ENCODE measurements around the gene PHF21A.

The PHF21A gene

GRCh38 chr11:46090375-46090774 lies 30.9 kb downstream of the PHF21A start:
- H3K9ac ChIP-seq (ENCODE audit: low read depth in 1 of 2, low read length in 2 of 2), result no peak overlapping the region
- H3K36me3 ChIP-seq (ENCODE audit: control insufficient read depth in 1 of 2, insufficient read depth in 2 of 2, low read length in 2 of 2), result peaks cover 0 to 3% of the 10 kb centered on the region in 2 donors
- H3K9me3 ChIP-seq (ENCODE audit: control insufficient read depth in 1 of 2, low read length in 2 of 2), result no peaks in the 10 kb centered on the region
- no peak overlapping the region for H3K27ac ChIP-seq (ENCODE audit: low read depth, low read length)
- no peaks in the 10 kb centered on the region for H3K4me1 ChIP-seq (ENCODE audit: control insufficient read depth in 1 of 2, insufficient read depth in 2 of 2, low read length in 2 of 2)
- H3K27me3 ChIP-seq (ENCODE audit: control insufficient read depth in 1 of 2, insufficient read depth in 2 of 2, low read length in 2 of 2), result no peaks in the 10 kb centered on the region
- H3K4me3 ChIP-seq (ENCODE audit: low read depth in 1 of 2, low read length in 2 of 2), result no peak overlapping the region

- H3K27ac ChIP-seq (ENCODE audit: low read depth, low read length), result no peak overlapping the region
- H3K9me3 ChIP-seq (ENCODE audit: control insufficient read depth in 1 of 2, low read length in 2 of 2), result no peaks in the 10 kb centered on the region
- no peak overlapping the region for H3K4me3 ChIP-seq (ENCODE audit: low read depth in 1 of 2, low read length in 2 of 2)
- peaks cover 3 to 7% of the 10 kb centered on the region in 2 donors for H3K36me3 ChIP-seq (ENCODE audit: control insufficient read depth in 1 of 2, insufficient read depth in 2 of 2, low read length in 2 of 2)
- H3K4me1 ChIP-seq (ENCODE audit: control insufficient read depth in 1 of 2, insufficient read depth in 2 of 2, low read length in 2 of 2), result no peaks in the 10 kb centered on the region
- H3K27me3 ChIP-seq (ENCODE audit: control insufficient read depth in 1 of 2, insufficient read depth in 2 of 2, low read length in 2 of 2), result no peaks in the 10 kb centered on the region
- H3K9ac ChIP-seq (ENCODE audit: low read depth in 1 of 2, low read length in 2 of 2), result no peak overlapping the region
Observed at GRCh38 chr11:46079662-46080061, 41.6 kb downstream of the PHF21A start.

- Histone ChIP-seq H3K36me3 (ENCODE audit: control insufficient read depth in 1 of 2, insufficient read depth in 2 of 2, low read length in 2 of 2) (peaks cover 0 to 3% of the 10 kb centered on the region in 2 donors), H3K9ac (ENCODE audit: low read depth in 1 of 2, low read length in 2 of 2) (no peak overlapping the region), H3K4me3 (ENCODE audit: low read depth in 1 of 2, low read length in 2 of 2) (no peak overlapping the region), H3K9me3 (ENCODE audit: control insufficient read depth in 1 of 2, low read length in 2 of 2) (no peaks in the 10 kb centered on the region), H3K4me1 (ENCODE audit: control insufficient read depth in 1 of 2, insufficient read depth in 2 of 2, low read length in 2 of 2) (no peaks in the 10 kb centered on the region), H3K27me3 (ENCODE audit: control insufficient read depth in 1 of 2, insufficient read depth in 2 of 2, low read length in 2 of 2) (no peaks in the 10 kb centered on the region), H3K27ac (ENCODE audit: low read depth, low read length) (no peak overlapping the region)
Observed at GRCh38 chr11:46075928-46076327, 45.3 kb downstream of the PHF21A start.

- Histone ChIP-seq H3K36me3 (ENCODE audit: control insufficient read depth in 1 of 2, insufficient read depth in 2 of 2, low read length in 2 of 2) (peaks cover 0 to 3% of the 10 kb centered on the region in 2 donors), H3K27me3 (ENCODE audit: control insufficient read depth in 1 of 2, insufficient read depth in 2 of 2, low read length in 2 of 2) (no peaks in the 10 kb centered on the region), H3K9me3 (ENCODE audit: control insufficient read depth in 1 of 2, low read length in 2 of 2) (no peaks in the 10 kb centered on the region), H3K4me1 (ENCODE audit: control insufficient read depth in 1 of 2, insufficient read depth in 2 of 2, low read length in 2 of 2) (no peaks in the 10 kb centered on the region), H3K27ac (ENCODE audit: low read depth, low read length) (no peak overlapping the region), H3K4me3 (ENCODE audit: low read depth in 1 of 2, low read length in 2 of 2) (no peak overlapping the region), H3K9ac (ENCODE audit: low read depth in 1 of 2, low read length in 2 of 2) (no peak overlapping the region)
Observed at GRCh38 chr11:46075168-46075567, 46.1 kb downstream of the PHF21A start.

- Histone ChIP-seq H3K9me3 (ENCODE audit: control insufficient read depth in 1 of 2, low read length in 2 of 2) (no peaks in the 10 kb centered on the region), H3K4me1 (ENCODE audit: control insufficient read depth in 1 of 2, insufficient read depth in 2 of 2, low read length in 2 of 2) (no peaks in the 10 kb centered on the region), H3K36me3 (ENCODE audit: control insufficient read depth in 1 of 2, insufficient read depth in 2 of 2, low read length in 2 of 2) (peaks cover 0 to 3% of the 10 kb centered on the region in 2 donors)
Observed at GRCh38 chr11:46073632-46074031, 47.6 kb downstream of the PHF21A start.

GRCh38 chr11:46072172-46072964 lies 48.9 kb downstream of the PHF21A start:
- Histone ChIP-seq H3K27ac (ENCODE audit: low read depth, low read length) (no peak overlapping the region), H3K4me3 (ENCODE audit: low read depth in 1 of 2, low read length in 2 of 2) (no peak overlapping the region), H3K27me3 (ENCODE audit: control insufficient read depth in 1 of 2, insufficient read depth in 2 of 2, low read length in 2 of 2) (no peaks in the 10 kb centered on the region), H3K9ac (ENCODE audit: low read depth in 1 of 2, low read length in 2 of 2) (no peak overlapping the region), H3K4me1 (ENCODE audit: control insufficient read depth in 1 of 2, insufficient read depth in 2 of 2, low read length in 2 of 2) (no peaks in the 10 kb centered on the region), H3K36me3 (ENCODE audit: control insufficient read depth in 1 of 2, insufficient read depth in 2 of 2, low read length in 2 of 2) (peaks cover 3 to 6% of the 10 kb centered on the region in 2 donors), H3K9me3 (ENCODE audit: control insufficient read depth in 1 of 2, low read length in 2 of 2) (no peaks in the 10 kb centered on the region)

More at GRCh38 chr11:46073632-46074031, 47.6 kb downstream of the PHF21A start:
- Histone ChIP-seq H3K27me3 (ENCODE audit: control insufficient read depth in 1 of 2, insufficient read depth in 2 of 2, low read length in 2 of 2) (no peaks in the 10 kb centered on the region), H3K27ac (ENCODE audit: low read depth, low read length) (no peak overlapping the region), H3K4me3 (ENCODE audit: low read depth in 1 of 2, low read length in 2 of 2) (no peak overlapping the region), H3K9ac (ENCODE audit: low read depth in 1 of 2, low read length in 2 of 2) (no peak overlapping the region)

GRCh38 chr11:46071091-46071490 lies 50.2 kb downstream of the PHF21A start:
- Histone ChIP-seq H3K27me3 (ENCODE audit: control insufficient read depth in 1 of 2, insufficient read depth in 2 of 2, low read length in 2 of 2) (no peaks in the 10 kb centered on the region), H3K4me1 (ENCODE audit: control insufficient read depth in 1 of 2, insufficient read depth in 2 of 2, low read length in 2 of 2) (no peaks in the 10 kb centered on the region), H3K9me3 (ENCODE audit: control insufficient read depth in 1 of 2, low read length in 2 of 2) (no peaks in the 10 kb centered on the region), H3K36me3 (ENCODE audit: control insufficient read depth in 1 of 2, insufficient read depth in 2 of 2, low read length in 2 of 2) (peaks cover 0 to 6% of the 10 kb centered on the region in 2 donors), H3K4me3 (ENCODE audit: low read depth in 1 of 2, low read length in 2 of 2) (no peak overlapping the region), H3K27ac (ENCODE audit: low read depth, low read length) (no peak overlapping the region), H3K9ac (ENCODE audit: low read depth in 1 of 2, low read length in 2 of 2) (no peak overlapping the region)

- Histone ChIP-seq H3K27me3 (ENCODE audit: control insufficient read depth in 1 of 2, insufficient read depth in 2 of 2, low read length in 2 of 2) (no peaks in the 10 kb centered on the region), H3K27ac (ENCODE audit: low read depth, low read length) (no peak overlapping the region), H3K9me3 (ENCODE audit: control insufficient read depth in 1 of 2, low read length in 2 of 2) (no peaks in the 10 kb centered on the region), H3K9ac (ENCODE audit: low read depth in 1 of 2, low read length in 2 of 2) (no peak overlapping the region), H3K4me3 (ENCODE audit: low read depth in 1 of 2, low read length in 2 of 2) (no peak overlapping the region), H3K4me1 (ENCODE audit: control insufficient read depth in 1 of 2, insufficient read depth in 2 of 2, low read length in 2 of 2) (no peaks in the 10 kb centered on the region), H3K36me3 (ENCODE audit: control insufficient read depth in 1 of 2, insufficient read depth in 2 of 2, low read length in 2 of 2) (peaks cover 4 to 6% of the 10 kb centered on the region in 2 donors)
Observed at GRCh38 chr11:46069595-46069994, 51.7 kb downstream of the PHF21A start.

- Histone ChIP-seq H3K4me3 (ENCODE audit: low read depth in 1 of 2, low read length in 2 of 2) (no peak overlapping the region), H3K27me3 (ENCODE audit: control insufficient read depth in 1 of 2, insufficient read depth in 2 of 2, low read length in 2 of 2) (no peaks in the 10 kb centered on the region), H3K4me1 (ENCODE audit: control insufficient read depth in 1 of 2, insufficient read depth in 2 of 2, low read length in 2 of 2) (no peaks in the 10 kb centered on the region), H3K36me3 (ENCODE audit: control insufficient read depth in 1 of 2, insufficient read depth in 2 of 2, low read length in 2 of 2) (peaks cover 4 to 6% of the 10 kb centered on the region in 2 donors), H3K9me3 (ENCODE audit: control insufficient read depth in 1 of 2, low read length in 2 of 2) (no peaks in the 10 kb centered on the region), H3K27ac (ENCODE audit: low read depth, low read length) (no peak overlapping the region), H3K9ac (ENCODE audit: low read depth in 1 of 2, low read length in 2 of 2) (no peak overlapping the region)
Observed at GRCh38 chr11:46066335-46066734, 54.9 kb downstream of the PHF21A start.

GRCh38 chr11:46065681-46066080 lies 55.6 kb downstream of the PHF21A start:
- H3K9me3 ChIP-seq (ENCODE audit: control insufficient read depth in 1 of 2, low read length in 2 of 2), result no peaks in the 10 kb centered on the region
- no peak overlapping the region for H3K9ac ChIP-seq (ENCODE audit: low read depth in 1 of 2, low read length in 2 of 2)
- H3K27ac ChIP-seq (ENCODE audit: low read depth, low read length), result no peak overlapping the region
- H3K4me3 ChIP-seq (ENCODE audit: low read depth in 1 of 2, low read length in 2 of 2), result no peak overlapping the region
- peaks cover 4 to 6% of the 10 kb centered on the region in 2 donors for H3K36me3 ChIP-seq (ENCODE audit: control insufficient read depth in 1 of 2, insufficient read depth in 2 of 2, low read length in 2 of 2)
- no peaks in the 10 kb centered on the region for H3K4me1 ChIP-seq (ENCODE audit: control insufficient read depth in 1 of 2, insufficient read depth in 2 of 2, low read length in 2 of 2)
- no peaks in the 10 kb centered on the region for H3K27me3 ChIP-seq (ENCODE audit: control insufficient read depth in 1 of 2, insufficient read depth in 2 of 2, low read length in 2 of 2)

Data from duodenal mucosa (tissue), 2 donors.